Muscle of arm (tissue), 12 donors: ENCODE results near the gene MIEF2. TPM values are rescaled to one million over a fixed set of nuclear protein-coding genes. Genes with fewer than 3 reads are reported as not detected.

Source experiments
- DNase-seq: peaks from one replicate; pipeline ENCODE4 v3.0.0-alpha.2; 2013
- polyA plus RNA-seq, 12 donors: library from polyadenylated mRNA; unstranded; fragments of 120-200 nt; gene quantifications; one replicate each; pipeline ENCODE4 v1.2.1, GENCODE V29; 2013; ENCODE audit not compliant: insufficient read length in 12 of 12

Gene MIEF2
- polyA plus RNA-seq, 12 donors = 8.2 to 14.5 (median 10.7) TPM; not detected in 1

- no peak for DNase-seq
These were observed 6.3 kb upstream of the MIEF2 start for GRCh38 chr17:18253947-18254821.

DNA sequence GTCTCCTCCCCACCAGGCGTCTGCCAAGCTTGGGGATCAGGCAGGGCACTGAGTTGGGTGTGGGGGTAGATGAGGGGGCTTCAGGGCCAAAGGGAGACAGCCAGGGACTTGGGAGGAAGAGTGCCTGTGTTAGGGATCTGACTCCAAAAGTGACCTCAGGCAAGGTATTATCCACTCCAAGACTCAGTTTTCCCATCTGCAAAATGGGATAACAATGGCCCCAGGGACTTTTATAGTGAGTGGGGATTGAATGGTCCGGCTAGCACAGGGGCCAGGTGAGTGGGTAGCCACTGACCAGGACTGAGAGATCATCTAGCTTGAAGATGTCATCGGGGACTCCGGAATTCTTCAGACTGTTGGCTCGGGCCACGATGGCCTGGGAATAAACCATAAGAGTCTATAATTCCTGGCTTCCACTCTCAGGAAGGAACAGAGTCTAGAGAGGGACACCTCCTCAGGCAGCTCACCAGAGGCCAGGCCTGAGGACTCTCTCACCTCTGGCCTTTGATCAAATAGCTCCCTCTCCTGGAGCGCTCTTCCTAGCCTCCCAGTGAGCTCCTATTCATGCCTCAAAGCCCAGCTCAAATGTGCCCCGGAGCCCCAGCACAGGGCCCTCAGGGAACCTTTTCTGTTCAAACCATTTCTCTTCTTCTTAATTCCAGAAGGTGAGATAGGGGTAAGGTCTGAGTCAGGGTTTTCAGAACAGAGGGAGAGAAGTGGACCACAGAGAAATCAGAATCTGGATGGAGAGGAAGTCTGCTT is 5.4 kb upstream of the MIEF2 start:
- no peak for DNase-seq

DNA sequence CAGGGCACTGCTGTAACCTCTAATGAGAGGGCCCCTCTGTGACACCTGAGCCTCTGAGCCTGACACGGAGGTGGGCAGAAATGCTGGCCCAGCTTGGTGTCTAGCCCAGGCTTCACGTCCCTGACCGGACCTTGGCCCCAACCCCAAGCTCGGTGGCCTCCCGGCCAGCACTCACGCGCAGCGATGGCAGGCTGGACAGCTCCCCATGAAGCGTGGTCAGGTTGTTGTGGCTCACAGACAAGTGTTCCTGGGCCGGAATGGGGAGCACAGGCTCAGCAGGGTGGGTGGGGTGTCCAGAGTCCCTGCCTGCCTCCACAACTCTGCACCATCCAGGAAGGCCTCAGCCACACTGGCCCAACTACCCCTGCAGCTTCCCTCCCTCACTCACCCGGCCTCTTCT is 4.1 kb upstream of the MIEF2 start:
- DNase-seq = no peak

DNA sequence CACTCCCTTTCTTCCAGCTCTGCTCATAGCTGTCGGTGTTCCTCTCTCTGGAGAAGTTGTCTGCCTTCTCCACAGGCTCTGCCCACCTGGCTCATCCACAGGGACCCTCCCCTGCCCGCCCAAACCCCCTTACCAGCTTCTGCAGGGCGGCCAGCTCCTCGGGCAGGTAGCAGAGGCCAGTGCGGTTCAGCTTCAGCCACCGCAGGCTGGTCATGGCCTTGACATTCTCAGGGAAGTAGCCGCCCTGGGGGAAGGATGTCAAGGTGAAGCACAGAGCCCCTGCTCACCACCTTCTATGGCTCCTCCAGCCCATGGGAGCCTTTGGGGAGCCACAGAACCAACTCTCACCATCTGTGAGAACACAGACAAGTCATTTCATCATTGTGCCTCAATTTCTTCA is 3.7 kb upstream of the MIEF2 start:
- no peak for DNase-seq

GRCh38 chr17:18257268-18257981 is 3.0 kb upstream of the MIEF2 start:
- no peak for DNase-seq

DNA sequence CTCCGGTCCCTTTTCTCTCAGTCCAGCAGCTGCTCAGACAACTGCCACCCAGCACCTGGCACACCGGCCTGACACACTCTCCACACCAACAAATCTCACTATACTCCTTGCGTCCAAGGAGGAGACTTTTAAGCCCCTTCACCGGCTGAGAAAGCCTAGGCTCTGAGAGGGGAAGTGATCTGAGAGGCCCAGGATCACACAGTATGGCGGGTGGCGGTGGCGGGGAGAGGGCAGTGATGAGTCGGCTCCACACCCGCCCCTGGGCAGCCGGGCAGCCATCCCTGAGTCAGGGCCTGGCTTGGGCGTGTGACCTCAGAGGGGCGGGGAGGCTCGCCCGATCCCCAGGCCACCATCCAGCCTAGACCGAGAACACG is 2.5 kb upstream of the MIEF2 start:
- DNase-seq = peak; percentile 43

- peak; percentile 33 for DNase-seq
These were observed 2.0 kb upstream of the MIEF2 start, which contains the start of gene FLII for GRCh38 chr17:18258356-18259038. FLII (minus strand) TSS chr17:18258738; CDS start chr17:18258690, 48 bp downstream.

DNA sequence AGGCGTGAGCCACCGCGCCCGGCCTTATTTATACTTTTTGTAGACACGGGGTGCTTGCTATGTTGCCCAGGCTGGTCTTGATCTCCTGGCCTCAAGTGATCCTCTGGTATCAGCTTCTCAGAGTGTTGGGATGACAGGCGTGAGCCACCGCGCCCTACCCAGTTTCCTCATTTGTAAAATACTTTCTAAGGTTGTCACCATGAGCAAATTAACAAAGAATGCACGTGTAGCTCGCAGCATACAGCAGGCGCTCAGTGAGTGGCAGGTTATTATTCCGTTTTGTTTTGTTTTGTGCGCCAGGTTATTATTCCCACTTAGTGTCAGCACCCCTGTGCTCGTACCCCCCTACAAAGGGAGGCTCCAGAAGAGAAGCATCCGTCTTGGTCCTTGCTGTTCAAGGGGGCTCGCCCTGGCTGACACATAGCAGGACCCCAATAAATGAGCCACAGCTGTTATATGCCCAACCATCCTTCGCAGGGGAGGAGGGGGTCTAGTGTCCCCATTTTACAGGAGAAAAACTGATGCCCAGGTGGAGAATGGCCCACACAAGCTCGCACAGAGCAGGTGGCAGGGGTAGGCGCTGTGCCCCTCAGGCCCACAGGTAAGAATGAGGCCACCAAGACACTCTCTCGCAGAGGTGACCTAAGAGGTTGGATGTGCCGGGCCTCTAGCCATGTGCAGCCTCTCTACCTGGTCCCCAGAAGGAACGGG is 686 bp upstream of the MIEF2 start:
- no peak for DNase-seq

DNA sequence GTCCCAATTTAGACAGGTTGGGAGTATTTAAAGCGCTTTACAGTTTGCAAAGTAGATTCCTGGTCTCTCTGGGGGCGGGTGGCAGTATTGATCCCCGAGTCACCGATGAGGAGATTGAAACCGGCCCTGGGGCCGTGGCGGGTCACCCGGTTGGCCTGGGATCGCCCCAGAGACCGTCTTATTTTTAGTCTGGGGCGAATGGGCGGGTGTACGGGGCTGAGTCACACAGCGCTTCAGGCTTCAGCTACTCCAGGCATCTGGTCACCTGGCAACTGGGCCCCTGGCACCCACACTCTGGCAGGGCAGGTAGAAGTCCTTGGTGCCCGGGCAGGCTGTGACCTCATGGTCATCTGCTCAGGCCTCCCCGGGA is 669 bp downstream of the MIEF2 start:
- DNase-seq = no peak

DNA sequence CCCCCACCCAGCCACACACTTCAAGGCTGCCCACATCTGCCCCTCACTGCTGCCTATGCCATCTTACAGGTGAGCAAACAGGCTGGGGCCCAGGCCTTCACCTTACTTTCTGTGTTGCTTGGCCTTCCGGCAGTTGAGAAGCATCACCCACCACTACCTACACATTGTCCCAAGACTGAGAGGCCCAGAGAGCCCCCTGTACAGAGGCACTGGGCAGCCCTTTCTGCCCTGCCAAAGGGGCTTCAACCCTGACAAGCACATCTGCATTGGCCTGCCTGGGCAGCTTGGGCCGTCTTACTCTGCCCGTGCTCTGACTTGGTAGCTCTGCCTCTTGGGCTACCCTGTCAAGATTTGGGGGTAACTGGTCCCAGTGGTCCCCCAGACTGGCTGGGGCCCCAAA is 1.2 kb downstream of the MIEF2 start:
- DNase-seq = no peak

DNA sequence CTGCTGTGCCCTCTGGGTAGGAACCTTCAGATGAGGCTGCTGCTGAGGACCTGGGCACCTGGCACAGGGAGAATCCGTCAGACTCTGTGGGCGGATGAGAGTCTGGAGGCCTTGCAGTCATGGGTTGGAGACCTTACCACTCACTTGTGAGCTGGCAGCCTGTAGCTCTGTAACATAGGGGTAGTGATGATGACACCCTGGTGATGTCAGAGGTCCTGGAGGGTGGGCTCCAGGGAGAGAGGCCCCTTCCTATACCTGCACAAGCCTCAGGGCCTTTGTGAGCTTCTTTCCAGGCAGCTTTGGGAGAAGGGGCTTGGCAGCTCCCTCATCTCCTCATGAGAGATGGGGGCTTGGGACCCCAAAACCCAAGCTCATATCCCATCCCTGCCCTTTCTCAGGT is 1.6 kb downstream of the MIEF2 start:
- no peak for DNase-seq

DNA sequence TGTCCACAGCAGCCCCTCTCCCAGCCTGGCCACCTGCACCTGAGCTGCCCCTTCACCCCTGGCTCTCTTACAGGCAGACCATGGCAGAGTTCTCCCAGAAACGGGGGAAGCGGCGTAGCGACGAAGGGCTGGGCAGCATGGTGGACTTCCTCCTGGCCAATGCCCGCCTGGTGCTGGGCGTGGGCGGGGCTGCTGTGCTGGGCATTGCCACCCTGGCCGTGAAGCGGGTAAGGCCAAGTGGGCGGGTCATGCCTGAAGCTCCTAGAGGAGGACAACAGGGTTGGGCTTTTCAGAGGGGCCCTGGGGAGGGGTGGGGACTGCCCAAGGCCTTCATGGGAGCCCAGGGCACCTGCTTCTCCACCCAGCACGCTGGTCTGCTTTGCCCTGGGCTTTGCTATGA is 2.2 kb downstream of the MIEF2 start:
- DNase-seq = no peak

GRCh38 chr17:18263885-18264682 is 3.6 kb downstream of the MIEF2 start:
- no peak for DNase-seq

GRCh38 chr17:18267366-18267765 is 6.9 kb downstream of the MIEF2 start:
- no peak for DNase-seq

DNA sequence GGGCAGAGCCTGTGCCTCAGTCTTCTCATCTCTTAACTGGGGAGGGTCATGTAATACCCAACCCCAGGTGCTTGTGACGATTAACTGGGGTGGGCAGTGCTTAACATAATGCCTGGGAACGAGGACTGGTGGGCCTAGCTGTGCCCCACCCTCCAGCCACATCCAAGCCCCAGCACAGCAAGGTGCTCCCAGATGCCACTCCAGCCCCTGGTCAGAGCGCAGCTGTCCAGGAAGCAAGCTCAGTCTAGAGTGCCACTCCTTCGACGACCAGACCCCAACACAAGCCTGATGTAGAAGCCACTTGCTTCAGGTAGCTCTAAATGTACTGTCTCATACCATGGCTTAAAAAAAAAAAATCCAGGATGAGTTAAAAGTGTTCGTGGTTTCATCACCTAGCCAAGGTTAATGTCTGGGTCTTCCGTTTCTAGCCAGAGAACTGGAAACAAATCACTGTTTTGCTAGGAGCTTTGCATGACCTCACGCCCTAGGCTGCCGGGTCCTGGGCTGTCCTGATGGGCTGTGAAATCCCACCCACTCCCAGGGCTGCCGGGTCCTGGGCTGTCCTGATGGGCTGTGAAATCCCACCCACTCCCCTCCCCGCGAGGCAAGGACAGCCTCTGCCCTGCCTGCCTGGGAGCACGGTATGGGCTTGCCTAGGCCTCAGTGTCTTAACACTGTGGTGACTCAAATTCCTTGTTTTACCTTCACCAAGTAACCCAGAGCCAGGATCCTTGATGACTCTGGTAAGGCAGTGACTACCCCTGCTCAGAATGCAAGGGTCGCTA is 7.7 kb downstream of the MIEF2 start:
- no peak for DNase-seq

DNA sequence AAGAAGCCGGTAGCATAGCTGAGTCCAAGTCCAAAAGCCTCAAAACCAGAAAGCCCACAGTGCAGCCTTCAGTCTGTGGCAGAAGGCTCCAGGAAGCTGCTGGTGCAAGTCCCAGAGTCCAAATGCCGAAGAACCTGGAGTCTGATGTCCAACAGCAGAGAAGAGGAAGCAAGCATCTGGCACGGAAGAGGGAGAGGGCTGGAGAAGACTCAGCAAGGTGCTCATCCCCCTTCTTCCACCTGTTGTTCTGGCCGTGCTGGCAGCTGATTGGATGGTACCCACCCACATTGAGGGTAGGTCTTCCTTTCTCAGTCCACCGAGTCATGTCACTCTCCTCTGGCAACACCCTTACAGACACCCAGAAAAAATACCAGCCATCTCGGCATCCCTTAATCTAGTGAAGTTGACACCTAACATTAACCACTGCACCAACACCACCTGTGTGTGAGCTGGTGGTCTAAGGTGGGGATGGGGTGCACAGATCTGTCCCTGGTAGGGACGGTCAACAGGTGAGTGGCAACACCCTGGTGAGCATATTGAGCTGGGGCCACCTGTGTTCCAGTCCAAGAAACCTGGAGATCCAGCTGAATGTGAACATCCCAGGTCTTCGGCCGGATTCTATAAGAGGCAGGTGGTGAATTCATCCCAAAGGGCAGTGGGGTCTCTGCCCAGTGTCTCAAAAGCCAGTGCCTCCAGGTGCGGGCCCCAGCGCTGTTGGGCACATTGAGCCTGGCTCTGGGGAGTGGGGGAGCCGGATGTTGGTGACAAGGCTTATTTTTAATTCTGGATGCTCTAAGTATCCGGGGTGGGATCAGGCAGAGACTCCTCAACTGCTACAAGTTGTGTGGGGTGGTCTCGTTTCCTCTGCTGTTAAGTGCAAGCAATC is 9.8 kb downstream of the MIEF2 start:
- no peak for DNase-seq

DNA sequence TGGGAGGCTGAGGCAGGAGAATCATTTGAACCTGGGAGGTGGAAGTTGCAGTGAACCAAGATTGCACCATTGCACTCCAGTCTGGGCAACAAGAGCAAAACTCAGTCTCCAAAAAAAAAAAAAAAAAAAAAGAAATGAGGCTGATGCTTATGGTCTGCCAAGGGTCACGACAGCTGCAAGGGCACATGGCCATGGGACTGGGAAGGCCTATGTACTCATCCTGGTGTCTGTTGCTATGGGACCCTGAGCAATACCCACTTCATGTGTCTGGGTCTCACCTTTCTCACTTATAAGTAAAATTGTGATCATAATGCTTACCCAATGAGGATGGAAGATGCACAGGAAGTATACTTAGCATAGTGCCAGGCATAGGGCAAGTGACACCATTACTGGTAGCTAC is 16.6 kb downstream of the MIEF2 start:
- DNase-seq = no peak

DNA sequence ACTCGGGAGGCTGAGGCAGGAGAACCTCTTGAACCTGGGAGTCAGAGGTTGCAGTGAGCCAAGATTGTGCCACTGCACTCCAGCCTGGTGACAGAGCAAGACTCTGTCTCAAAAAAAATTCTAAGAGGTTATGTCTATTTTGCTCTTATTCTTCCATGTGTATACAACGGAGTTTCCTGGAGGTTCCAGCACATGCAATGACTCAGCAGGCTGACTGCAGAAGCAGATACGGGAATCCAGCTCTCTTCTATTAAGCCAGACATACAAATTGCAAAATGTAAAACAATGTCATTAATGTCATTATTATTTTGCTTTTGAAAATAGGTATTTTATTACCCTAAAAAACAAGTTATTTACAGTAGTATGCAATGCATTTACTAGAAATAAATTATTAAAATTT is 18.4 kb downstream of the MIEF2 start:
- DNase-seq = no peak

GRCh38 chr17:18280249-18280648 is 19.8 kb downstream of the MIEF2 start:
- no peak for DNase-seq
